Panc1 (cell line): ENCODE measurements around the gene ZNF462.

ENCODE experiments used
- POLR2AphosphoS5 ChIP-seq: IDR thresholded peaks from 2 replicates; pipeline ENCODE4 v1.6.1; 2012; ENCODE audit warnings: mild to moderate bottlenecking, low read depth, low read length, moderate library complexity
- TCF7L2 ChIP-seq: IDR thresholded peaks from 2 replicates; pipeline ENCODE4 v1.6.1; 2011; ENCODE audit warnings: mild to moderate bottlenecking, low read depth, low read length, inconsistent platforms
- TF ChIP-seq, protein P1 (sequence below): fragments of 450-650 bp; IDR thresholded peaks from 2 replicates; pipeline ENCODE4 v1.5.1; 2017; ENCODE audit warnings: mild to moderate bottlenecking

DNA sequence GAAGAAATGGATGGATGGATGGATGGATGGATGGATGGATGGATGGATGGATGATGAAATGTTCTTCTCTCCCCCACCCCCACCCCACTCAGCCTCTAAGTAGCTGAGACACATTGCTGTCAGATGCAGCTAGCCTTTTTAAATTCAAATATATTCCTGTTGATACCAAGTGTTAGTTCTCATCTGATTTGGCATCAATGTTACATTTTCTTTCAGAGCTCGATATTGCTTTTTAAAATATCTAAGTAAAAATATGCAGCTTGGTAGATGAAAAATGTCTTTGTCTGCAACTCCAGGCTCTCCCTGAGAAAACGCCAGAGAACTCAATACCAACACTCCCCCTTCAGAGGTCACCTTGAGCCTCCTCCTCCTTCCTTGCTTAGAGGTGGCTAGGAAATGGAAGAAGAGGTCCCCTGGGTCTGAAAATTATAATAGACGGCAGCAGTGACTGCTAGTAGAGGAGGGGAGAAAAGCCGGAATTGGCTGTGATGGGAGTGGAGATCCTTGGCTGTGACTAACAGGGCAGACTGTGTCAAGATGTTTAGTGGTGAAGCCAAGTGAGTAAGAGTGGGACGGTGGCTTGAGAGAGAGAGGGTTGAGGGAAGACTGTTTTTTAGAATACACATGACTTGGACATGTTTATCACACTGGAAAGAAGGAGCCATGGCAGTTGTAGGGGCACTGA lies 156.0 kb downstream of the ZNF462 start:
- TF ChIP-seq, protein P1, sequence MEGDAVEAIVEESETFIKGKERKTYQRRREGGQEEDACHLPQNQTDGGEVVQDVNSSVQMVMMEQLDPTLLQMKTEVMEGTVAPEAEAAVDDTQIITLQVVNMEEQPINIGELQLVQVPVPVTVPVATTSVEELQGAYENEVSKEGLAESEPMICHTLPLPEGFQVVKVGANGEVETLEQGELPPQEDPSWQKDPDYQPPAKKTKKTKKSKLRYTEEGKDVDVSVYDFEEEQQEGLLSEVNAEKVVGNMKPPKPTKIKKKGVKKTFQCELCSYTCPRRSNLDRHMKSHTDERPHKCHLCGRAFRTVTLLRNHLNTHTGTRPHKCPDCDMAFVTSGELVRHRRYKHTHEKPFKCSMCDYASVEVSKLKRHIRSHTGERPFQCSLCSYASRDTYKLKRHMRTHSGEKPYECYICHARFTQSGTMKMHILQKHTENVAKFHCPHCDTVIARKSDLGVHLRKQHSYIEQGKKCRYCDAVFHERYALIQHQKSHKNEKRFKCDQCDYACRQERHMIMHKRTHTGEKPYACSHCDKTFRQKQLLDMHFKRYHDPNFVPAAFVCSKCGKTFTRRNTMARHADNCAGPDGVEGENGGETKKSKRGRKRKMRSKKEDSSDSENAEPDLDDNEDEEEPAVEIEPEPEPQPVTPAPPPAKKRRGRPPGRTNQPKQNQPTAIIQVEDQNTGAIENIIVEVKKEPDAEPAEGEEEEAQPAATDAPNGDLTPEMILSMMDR = no peak
- TF ChIP-seq POLR2AphosphoS5 = no peak
- no peak for TF ChIP-seq TCF7L2
